Central memory CD4-positive, alpha-beta T cell (primary cell): ENCODE data around the gene RLN3.
"Not testable (repeated sequence)": the region's sequence is repeated elsewhere in the genome, so short reads cannot be mapped to it uniquely, and the experiment has no call there.

Source experiments
- DNase-seq: peaks from one replicate; pipeline ENCODE4 v3.0.0; 2022

Gene RLN3

DNA sequence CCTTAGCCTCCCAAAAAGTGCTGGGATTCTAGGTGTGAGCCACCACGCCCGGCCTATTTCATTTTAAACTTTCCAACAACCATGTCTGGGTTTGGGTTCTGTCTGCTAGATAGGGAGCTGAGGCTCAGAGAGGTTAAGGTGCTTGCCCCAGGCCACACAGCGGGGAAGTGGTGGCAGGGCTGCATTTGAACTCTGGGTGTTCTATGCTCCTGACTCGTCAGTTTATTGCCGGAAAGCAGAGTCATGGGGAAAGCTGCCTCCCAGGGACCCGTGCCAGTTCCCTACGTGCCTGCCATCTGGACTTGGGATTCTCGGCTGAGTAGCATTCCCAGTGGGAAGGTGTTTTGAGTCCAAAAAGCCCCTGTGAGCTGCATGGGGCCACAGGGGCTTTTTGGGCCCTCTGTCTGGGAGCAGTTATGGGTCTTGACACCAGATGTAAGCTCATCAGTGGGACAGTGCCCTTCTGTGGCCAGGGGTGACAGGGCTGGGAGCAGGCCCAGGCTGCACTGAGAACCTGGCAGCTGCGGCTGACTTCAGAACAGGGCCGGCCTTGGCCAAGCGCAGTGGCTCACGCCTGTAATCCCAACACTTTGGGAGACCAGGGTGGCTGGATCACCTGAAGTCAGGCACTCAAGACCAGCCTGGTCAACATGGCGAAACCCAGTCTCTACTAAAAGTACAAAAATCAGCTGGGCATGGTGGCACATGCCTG lies 32.8 kb upstream of the RLN3 start:
- DNase-seq, result no peak

DNA sequence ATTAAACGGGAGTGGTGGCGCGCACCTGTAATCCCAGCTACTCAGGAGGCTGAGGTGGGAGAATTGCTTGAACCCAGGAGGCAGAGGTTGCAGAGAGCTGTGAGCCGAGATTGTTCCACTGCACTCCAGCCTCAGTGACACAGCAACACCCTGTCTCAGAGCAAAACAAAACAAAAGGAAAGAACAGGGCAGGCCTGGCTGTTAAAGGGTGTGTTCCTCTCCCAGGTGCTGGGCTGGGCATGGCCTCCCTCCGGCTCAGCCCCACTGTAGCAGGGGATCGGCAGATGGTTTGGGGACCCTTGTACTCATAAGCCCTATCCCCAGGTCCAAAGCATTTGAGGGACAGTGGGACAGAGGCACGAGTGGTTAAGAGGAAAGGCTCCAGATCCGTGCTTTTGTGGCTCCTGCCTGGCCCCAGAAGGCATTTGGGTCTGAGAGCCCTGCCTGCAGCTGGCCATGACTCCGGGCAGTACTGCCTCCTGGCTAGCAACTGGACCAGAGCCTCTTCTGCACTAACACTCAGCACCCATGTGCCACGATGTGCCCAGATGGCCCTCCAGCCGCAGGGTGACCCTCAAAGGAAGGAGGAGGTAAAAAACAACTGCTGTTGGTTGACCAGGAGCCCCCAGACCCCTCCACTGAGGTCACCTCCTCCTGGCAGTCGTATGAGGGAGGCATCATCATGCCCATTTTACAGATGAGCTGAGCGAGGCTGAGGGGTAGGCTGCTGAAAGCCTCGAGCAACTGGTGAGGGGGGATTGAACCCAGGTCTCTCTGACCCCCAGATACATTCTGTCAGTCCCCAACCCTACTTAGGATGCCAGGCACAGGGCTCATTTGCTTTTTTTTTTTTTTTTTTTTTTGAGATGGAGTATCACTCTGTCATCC lies 31.8 kb upstream of the RLN3 start:
- DNase-seq, result no peak

DNA sequence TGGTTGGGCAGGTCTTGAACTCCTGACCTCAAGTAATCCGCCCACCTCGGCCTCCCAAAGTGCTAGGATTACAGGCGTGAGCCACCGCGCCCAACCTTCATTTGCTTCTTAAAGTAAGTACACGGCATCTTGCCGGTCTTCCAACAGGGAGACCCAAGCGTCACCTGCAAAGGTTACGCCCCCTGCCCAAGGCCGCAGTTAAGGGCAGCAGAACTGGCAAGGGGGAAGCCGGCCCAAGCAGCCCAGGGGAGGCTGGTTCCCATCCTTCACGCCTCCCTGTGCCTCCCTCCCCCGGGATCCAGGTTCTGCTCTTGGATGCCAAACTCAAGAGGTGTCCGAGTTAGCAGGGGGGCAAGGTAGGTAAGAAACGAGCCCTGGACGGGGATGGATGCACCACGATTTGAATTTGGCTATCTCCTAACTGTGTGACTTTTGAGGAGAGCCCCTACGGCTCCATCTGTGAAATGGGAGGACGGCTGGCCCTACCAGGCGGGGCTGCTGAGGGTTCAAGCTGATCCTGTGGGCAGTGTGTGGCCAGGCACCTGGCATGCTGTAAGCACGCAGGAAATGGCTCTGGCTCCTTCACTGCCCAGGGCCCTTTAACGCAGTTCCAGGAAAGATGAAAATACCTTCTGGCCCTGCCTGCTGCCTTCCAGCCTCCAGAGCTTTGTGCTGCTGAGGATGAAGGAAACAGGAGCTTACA lies 30.9 kb upstream of the RLN3 start:
- DNase-seq, result no peak

DNA sequence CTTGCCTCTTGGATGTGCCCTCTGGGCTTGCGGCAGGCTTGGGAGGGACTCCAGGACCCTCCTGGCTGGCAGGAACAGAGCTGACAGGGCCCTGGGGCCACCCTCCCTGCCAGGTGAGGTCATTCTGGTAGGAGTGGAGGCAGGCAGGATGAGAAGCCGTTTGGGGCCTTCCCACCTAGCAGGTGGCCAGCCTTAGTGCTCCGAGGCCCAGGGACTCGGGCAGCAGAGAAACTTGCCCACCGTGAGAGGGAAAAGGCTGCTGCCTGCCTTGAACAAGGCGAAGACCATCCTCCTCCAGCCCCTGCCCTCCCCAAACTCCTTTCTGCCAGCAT lies 30.4 kb upstream of the RLN3 start:
- DNase-seq, result no peak

DNA sequence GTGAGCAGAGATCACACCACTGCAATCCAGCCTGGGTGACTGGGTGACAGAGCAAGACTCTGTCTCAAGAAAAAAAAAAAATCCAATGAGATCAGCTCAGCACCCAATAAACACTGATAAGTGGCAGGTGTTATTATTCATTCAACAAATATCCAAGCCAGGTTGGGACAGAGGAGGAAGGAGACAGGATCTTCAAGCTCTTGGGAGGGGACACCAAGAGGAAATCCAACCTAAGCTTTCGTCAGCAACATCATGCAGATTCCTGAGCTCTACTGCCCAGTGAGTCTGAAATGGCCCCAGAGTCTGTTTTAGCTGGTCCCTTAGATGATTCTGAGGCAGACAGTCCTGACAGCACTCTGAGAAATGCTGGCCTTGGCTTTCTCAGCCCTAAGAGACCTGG lies 29.5 kb upstream of the RLN3 start:
- no peak for DNase-seq

DNA sequence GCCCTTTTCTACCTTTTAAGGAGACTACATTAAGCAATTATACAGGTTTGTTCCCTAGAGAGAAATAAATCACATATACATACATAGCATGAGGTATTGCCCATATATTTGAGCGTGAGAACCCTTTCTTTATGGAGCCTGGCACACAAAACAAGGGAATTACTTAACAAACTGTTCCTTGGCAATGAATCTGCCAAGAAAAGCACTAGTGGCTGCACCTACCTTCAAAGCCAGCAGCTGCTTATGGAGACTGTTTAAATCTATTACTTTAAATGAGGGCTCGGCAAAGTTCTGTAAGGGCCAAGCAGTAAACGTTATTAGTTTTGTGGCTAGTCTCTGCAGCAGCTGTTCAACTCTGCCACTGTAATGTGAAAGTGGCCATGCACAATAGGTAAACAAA lies 28.9 kb upstream of the RLN3 start:
- DNase-seq, result no peak

DNA sequence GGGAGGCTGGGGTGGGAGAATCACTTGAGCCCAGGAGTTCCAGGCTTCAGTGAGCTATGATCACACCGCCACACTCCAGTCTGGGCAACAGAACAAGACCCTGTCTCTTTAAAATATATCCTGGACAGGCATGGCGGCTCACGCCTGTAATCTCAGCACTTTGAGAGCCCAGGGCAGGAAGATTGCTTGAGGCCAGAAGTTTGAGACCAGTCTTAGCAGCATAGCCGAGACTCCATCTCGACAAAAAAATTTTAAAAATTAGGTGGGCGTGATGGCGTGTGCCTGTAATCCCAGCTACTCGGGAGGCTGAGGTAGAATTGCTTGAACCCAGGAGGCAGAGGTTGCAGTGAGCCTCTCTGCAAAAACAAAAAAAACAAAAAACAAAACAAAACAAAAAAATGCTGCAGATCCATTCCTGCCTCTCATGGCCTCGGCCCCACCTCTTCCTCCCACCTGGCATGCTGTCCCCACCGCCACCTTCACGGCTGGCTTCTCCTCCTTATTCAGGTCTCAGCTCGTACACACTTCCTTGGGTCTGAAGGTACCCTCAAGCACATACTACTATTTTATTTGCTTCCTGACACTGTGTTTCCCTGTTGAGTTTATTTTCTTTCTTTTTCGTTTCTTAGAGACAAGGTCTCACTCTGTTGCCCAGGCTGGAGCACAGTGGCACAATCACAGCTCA lies 27.1 kb upstream of the RLN3 start:
- no peak for DNase-seq

DNA sequence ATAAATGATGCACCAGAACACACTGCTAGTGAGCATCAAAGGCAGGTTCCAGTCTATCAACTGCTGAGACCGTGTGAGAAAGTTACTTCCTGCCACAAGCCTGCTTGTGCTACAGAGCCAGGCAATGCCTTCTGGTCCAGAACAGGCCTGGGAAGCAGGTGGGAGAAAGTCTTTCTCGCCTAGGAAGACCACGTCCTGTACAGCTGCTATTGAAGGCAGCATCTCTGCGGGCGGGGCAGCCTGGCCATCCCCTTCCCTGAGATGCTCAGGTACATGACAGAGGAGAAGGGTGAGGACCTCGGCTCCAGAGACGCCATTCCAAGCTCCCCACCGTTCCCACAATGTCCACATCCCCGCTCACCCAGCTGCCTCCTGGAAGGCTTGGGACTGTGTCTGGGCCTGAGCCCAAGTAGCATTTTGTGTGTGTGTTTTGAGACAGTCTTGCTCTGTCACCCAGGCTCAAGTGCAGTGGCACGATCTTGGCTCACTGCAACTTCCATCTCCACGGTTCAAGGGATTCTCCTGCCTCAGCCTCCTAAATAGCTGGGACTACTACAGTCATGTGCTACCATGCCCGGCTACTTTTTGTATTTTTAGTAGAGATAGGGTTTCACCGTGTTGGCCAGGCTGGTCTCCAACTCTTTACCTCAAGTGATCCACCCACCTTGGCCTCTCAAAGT lies 25.2 kb upstream of the RLN3 start:
- peak; percentile 47 for DNase-seq

DNA sequence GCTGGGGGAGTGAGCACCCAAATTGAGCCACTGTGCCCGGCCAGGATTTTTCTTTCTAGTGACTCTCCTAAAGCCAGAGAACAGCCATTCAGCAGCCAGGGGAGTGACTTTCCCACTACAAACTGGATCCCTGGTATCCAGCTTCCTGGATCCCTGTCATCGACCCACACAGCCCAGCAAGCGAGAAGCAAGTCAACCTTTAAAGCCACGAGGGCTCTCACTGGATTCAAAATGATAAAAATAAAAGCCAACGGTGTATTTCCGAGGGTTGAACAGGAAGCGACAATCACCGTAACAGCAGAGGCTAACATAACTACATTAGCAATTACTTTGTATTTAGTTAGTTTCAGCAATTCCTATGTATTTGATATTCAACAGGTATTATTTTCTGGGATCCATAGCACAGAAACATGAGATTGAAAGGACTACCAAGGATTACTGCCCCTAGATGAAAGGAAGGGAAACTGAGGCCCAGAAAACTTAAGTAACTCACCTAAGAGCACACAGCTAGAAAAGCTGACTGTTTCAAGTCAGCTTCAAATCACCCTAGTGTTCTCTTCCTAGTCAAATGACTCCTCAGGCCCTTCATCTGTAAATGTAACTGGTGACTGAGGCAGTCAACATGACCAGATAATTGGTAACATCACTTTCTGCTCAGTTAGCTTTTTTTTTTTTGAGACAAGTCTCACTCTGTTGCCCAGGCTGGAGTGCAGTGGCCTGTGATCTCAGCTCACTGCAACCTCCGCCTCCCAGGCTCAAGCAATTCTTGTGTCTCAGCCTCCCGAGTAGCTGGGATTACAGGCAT lies 24.5 kb upstream of the RLN3 start:
- DNase-seq, result peak; percentile 36

DNA sequence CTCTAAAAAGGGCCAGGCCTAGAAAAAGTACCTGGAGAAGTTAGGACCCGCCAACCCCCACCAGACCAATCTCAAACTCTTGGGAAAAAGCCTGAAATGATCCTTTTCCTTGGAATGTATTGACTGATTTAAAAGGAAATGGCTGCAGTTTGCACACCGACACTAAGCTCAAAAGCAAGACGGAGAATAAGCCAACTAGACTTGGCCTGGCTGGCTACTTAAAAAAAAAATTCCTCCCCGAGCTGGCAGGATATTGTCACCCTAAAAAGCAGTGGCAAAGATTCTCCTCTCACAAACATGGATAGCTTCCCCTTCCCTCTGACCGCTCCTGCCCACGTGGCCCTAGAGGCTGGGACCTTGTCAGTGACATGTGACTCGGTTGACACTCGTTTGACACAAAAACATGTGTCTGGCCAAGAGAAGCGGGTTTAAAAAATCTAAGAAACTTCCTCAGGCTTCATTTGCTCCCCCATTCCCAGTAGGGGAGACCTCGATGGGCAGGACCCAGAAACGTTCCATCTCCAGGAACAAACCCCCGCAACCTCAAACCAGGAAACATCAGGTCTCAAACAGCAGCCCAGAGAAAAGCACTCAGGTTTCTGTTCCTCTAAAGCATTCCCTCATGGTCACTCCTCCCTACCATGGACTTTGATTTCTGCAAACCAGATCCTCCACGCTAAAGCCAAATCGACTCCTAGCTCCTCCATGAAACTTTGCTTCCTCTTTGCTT lies 23.2 kb upstream of the RLN3 start:
- no peak for DNase-seq

DNA sequence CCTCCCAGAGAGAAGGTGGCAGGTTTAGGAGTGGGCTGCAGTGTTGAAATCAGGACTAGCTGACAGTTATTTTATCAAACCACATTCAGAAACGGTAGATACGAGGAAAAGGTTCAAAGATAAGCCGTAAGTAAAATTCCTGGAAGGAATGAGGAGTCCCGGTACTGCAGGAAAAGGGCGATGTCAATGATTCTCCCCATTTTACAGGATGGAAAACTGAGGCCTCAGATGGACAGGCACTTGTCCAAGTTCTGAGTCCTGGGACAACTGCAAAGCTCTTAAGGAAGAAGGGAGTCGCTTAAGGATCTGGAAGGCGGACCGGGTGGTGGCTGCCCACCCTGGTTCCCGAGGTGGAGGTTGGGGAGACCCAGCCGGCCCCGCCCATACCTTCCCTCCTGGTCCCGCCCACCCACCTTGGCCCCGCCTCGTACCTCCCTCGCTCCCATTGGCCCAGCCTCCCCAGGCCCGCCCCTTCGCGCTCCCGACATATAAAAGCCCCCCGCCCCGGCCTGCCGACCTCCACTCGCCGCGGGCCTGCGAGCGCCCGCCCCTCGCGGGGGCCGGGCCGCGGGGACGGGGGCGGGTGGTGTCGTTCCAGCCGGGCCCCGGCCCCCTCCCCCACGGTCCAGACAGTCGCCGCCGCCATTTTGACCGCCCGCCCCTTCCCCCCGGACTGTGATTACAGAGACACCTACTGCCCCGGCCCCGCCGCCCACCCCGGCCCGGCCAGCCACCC lies 22.4 kb upstream of the RLN3 start:
- DNase-seq, result peak; percentile 90

DNA sequence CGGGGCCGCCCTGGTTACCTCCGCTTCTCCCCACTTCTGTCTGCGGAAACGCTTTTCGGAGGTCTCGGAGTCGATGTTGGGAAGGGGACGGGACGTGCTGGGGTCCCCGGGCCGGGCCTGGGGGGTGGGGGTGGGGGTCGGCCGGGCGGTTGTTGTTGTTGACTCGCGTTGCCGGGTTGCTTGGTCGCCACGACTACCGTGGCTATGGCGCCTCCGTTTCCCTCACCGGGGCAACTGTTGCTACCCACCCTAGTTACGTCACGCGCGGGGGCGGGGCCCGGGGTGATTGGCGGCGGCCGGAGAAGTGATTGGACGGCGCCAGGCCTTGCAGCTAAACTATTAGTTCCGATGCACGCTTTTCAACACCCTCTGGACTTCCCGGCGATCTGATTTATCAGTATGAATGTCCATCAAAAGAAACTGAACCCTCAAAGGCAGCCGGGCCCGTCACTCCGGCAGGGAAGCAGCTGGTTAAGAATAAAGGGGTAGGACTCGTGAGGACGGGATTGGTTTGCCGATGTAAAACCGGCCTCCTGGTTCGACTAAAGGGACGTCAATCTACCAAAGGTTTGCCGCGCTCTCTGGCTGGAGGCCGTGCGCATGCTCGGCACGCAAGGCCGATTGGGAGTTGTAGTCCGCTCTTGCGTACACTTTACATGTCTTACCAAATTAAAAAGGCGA lies 21.7 kb upstream of the RLN3 start, which contains the start of gene RFX1:
TSS of gene RFX1 (minus strand) at position 236 of the 681 bp plus-strand sequence. CDS start 12,477 bp downstream, outside the sequence.
- DNase-seq, result peak; percentile 99

DNA sequence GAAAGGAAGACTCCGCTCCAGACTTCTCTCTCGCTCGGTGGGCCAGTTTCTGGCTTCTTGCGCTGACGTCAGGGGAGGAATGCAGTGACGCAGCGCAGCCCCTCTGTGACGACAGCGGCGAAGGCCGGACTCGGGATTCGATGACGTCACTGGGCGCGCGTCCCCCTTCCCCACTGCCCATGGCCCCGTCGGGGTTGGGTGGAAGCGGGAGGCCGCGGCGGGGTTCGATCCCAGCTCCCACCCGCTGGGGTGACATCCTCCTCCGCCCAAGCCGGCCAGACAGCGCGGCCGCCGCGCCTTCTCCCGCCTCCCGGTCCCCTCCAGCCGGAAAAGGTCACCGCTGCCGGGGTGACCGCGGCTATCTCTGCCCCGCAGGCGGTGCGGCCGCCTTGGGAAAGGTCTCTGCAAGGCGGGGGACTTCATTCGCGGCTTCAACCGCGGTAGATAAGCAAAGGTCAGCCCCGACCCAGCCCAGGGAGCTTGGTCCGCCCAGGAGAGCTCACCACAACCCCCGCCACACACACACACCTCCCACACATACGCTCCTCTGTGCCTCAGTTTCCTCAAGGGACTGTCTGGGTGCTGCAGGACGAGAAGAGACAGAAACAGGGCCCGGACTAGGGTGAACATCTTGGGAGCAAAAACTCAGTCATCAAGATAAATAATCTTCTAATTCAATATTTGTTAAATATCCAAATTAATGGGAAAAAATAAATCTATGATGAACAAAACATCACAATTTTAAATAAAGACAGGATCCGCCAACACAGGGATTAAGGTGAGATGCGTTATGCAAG lies 21.0 kb upstream of the RLN3 start:
- DNase-seq, result no peak

DNA sequence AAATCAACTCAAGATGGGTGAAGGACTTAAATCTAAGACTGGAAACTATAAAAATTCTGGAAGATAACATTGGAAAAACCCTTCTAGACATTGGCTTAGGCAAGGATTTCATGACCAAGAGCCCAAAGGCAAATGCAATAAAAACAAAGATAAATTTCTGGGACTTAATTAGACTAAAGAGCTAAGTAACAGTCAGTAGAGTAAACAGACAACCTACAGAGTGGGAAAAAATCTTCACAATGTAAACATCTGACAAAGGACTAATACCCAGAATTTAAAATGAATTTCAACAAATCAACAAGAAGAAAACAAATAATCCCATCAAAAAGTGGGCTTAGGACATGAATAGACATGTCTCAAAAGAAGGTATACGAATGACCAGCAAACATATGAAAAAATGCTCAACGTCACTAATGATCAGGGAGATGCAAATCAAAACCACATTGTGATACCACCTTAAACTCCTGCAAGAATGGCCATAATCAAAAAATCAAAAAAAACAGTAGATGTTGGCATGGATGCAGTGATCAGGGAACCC lies 15.5 kb upstream of the RLN3 start:
- DNase-seq, result no peak

DNA sequence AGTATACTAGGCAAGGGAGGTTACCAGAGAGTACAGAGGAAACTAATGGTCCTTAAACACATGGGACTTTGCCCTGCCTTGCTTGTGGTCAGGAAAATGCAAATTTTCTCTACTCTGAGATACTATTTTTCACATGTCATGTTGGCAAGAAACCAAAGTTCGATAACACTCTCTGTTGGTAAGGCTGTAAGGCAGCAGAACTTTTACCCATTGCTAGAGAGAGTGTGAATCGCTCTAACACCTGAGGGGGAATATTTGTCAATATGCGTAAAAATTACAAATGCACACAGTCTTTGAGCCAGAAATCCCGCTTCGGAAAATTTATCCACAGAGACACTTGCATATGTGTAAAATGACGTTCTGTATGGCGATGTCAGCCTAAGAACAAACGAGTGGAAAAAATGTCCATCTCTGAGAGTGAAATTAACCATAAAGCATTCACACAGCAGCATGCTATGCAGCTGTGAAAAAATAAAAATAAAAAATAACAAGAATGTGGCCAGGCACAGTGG lies 12.4 kb upstream of the RLN3 start:
- no peak for DNase-seq

DNA sequence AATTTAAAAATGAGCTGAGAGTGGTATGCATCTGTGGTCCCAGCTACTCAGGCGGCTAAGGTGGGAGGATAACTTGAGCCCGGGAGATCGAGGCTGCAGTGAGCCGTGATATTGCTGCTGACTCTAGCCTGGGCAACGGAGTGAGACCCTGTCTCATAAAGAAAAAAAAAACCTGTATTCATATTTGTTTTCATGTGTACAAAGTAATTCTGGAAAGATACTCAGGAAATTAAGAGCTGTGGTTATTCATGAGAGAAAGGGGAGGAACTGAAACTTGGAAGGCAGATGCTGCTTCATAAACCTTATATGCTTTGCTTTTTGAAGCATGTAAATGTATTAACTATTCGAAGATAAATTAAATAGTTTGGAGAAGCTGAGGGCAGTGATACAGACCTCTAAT lies 8.8 kb upstream of the RLN3 start:
- no peak for DNase-seq

DNA sequence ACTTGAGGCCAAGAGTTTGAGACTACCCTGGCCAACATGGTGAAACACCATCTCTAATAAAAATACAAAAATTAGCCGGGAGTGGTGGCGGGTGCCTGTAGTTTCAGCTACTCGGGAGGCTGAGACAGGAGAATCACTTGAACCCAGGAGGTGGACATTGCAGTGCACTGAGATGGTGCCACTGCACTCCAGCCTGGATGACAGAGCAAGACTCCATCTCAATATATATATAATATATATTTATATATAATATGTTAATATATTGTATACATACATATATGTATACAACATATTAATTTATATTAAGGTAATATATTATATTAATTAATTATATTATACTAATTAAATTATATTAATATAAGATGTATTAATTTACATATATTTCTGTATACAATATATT lies 8.2 kb upstream of the RLN3 start:
- not testable (repeated sequence) for DNase-seq

DNA sequence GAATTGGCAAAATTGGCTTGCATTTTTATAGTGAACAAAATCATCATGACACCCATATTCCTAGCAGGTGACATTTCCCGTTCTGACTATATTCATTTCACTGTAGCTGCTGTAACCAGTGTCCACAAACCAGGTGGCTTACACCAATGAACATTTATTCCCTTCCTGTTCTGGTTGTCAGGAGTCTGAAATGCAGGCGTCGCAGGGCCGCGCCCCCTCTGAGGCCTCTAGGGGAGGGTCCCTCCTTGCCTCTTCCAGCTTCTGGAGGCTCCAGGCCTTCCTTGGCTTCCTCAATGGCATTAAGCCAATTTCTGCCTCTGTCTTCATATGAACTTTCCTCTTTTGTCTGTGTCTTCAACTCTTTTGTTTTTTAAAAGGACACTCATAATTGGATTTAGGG lies 6.5 kb upstream of the RLN3 start:
- DNase-seq, result no peak
